ENCODE data around the gene BGN.

The BGN gene

GRCh38 chrX:153537526-153538295 lies 42.9 kb downstream of the BGN start:
- DNase-seq = no peak

- DNase-seq = no peak
These were observed 43.6 kb downstream of the BGN start for GRCh38 chrX:153538424-153538823.

- DNase-seq = peak; percentile 64
These were observed 44.6 kb downstream of the BGN start for GRCh38 chrX:153539171-153539978.

GRCh38 chrX:153539979-153540358 lies 45.2 kb downstream of the BGN start:
- DNase-seq = no peak

- DNase-seq = no peak
These were observed 49.9 kb downstream of the BGN start for GRCh38 chrX:153544727-153545126.

- no peak for DNase-seq
These were observed 51.6 kb downstream of the BGN start for GRCh38 chrX:153546386-153546785.

- no peak for DNase-seq
These were observed 52.4 kb downstream of the BGN start for GRCh38 chrX:153547195-153547594.

- peak; percentile 18 for DNase-seq
These were observed 54.5 kb downstream of the BGN start for GRCh38 chrX:153549231-153549630.

- no peak for DNase-seq
These were observed 55.0 kb downstream of the BGN start for GRCh38 chrX:153549807-153550206.

- no peak for DNase-seq
These were observed 56.4 kb downstream of the BGN start for GRCh38 chrX:153551135-153551534.

- peak; percentile 64 for DNase-seq
These were observed 59.9 kb downstream of the BGN start for GRCh38 chrX:153554519-153555167.

- no peak for DNase-seq
These were observed 62.0 kb downstream of the BGN start for GRCh38 chrX:153556767-153557166.

- DNase-seq = no peak
These were observed 63.0 kb downstream of the BGN start for GRCh38 chrX:153557618-153558355.
